SJCRH30 (cell line): Measurements from ENCODE around the gene MBL2. TPM values are rescaled to one million over a fixed set of nuclear protein-coding genes. Genes with fewer than 3 reads are reported as not detected.

ENCODE experiments used
- DNase-seq, 2 experiments: peaks; one replicate each; pipeline ENCODE4 v3.0.0-alpha.2; 2015 to 2020
- H3K27ac ChIP-seq: fragments of 250-450 bp; sonication (Bioruptor Pico); 2 replicates; pipeline ENCODE4 v1.5.1; 2020; ENCODE audit warnings: mild to moderate bottlenecking, moderate library complexity
- H3K27me3 ChIP-seq: fragments of 250-450 bp; sonication (Bioruptor Pico); 2 replicates; pipeline ENCODE4 v1.5.1; 2020; ENCODE audit warnings: mild to moderate bottlenecking, moderate library complexity
- H3K36me3 ChIP-seq: fragments of 250-450 bp; sonication (Bioruptor Pico); 2 replicates; pipeline ENCODE4 v1.5.1; 2020; ENCODE audit warnings: mild to moderate bottlenecking, moderate library complexity
- H3K4me1 ChIP-seq: fragments of 250-450 bp; sonication (Bioruptor Pico); 2 replicates; pipeline ENCODE4 v1.5.1; 2020; ENCODE audit warnings: mild to moderate bottlenecking, moderate library complexity
- H3K4me3 ChIP-seq: fragments of 250-450 bp; sonication (Bioruptor Pico); 2 replicates; pipeline ENCODE4 v1.5.1; 2020; ENCODE audit warnings: mild to moderate bottlenecking, moderate library complexity
- H3K9me3 ChIP-seq: fragments of 250-450 bp; sonication (Bioruptor Pico); replicated peaks from 2 replicates; pipeline ENCODE4 v1.5.1; 2020; ENCODE audit warnings: mild to moderate bottlenecking, moderate library complexity
- total RNA-seq: library from RNA; depleted of rRNA; stranded (reverse); fragments of >200 nt; shearing (Covaris generic); gene quantifications from 2 replicates; pipeline ENCODE4 v1.2.3, GENCODE V29; 2014

MBL2 gene
- total RNA-seq, 1 experiment from 2014 or later: not detected

- Histone ChIP-seq H3K9me3 (no peaks in the 10 kb centered on the region), H3K36me3 (no peaks in the 10 kb centered on the region), H3K4me3 (no peak overlapping the region), H3K4me1 (no peaks in the 10 kb centered on the region), H3K27ac (no peak overlapping the region), H3K27me3 (0 out of 2 replicates have a peak, but pooled peaks cover under 1% of the 10 kb centered on the region)
- DNase-seq: no peak
These were observed 33.6 kb downstream of the MBL2 start for GRCh38 chr10:52738951-52739350.

- Histone ChIP-seq H3K4me3 (no peak overlapping the region), H3K27me3 (no peaks in the 10 kb centered on the region), H3K36me3 (no peaks in the 10 kb centered on the region), H3K9me3 (no peaks in the 10 kb centered on the region), H3K4me1 (no peaks in the 10 kb centered on the region), H3K27ac (no peak overlapping the region)
- peak in 1 of 2 experiments; percentile 52 for DNase-seq
These were observed 43.1 kb downstream of the MBL2 start for GRCh38 chr10:52729271-52730104.

- no peaks in the 10 kb centered on the region for H3K4me1 ChIP-seq
- no peaks in the 10 kb centered on the region for H3K36me3 ChIP-seq
- no peaks in the 10 kb centered on the region for H3K9me3 ChIP-seq
- no peak for DNase-seq
- H3K4me3 ChIP-seq: no peak overlapping the region
- no peaks in the 10 kb centered on the region for H3K27me3 ChIP-seq
- H3K27ac ChIP-seq: no peak overlapping the region
These were observed 52.6 kb downstream of the MBL2 start for GRCh38 chr10:52720018-52720417.
